Smooth muscle cell (in vitro differentiated cells): Measurements from ENCODE around the gene SFXN4. TPM values are rescaled to one million over a fixed set of nuclear protein-coding genes. Genes with fewer than 3 reads are reported as not detected.

Source experiments
- DNase-seq: peaks from one replicate; lab custom pipeline; 2025; ENCODE audit not compliant: unreplicated experiment; lab: John Stamatoyannopoulos, UW
- H2AFZ ChIP-seq: fragments of 200-600 bp; sonication (generic); 2 replicates; pipeline ENCODE4 v1.6.0; 2016; ENCODE audit warnings: antibody characterized with exemption, low read depth, mild to moderate bottlenecking
- H3F3A ChIP-seq: fragments of 200-600 bp; sonication (generic); 2 replicates; pipeline ENCODE4 v1.6.0; 2017; ENCODE audit warnings: antibody characterized with exemption, low read depth
- H3K27ac ChIP-seq: fragments of 200-600 bp; sonication (generic); 2 replicates; pipeline ENCODE4 v1.5.1; 2016; ENCODE audit warnings: low read depth, mild to moderate bottlenecking
- H3K27me3 ChIP-seq: fragments of 200-600 bp; sonication (generic); 2 replicates; pipeline ENCODE4 v1.6.1; 2016; ENCODE audit warnings: low read depth, mild to moderate bottlenecking
- H3K36me3 ChIP-seq: fragments of 200-600 bp; sonication (generic); 2 replicates; pipeline ENCODE4 v1.5.1; 2016; ENCODE audit warnings: low read depth
- H3K4me1 ChIP-seq: fragments of 200-600 bp; sonication (generic); 2 replicates; pipeline ENCODE4 v1.5.1; 2016; ENCODE audit warnings: low read depth
- H3K4me2 ChIP-seq: fragments of 200-600 bp; sonication (generic); 2 replicates; pipeline ENCODE4 v1.6.0; 2016; ENCODE audit warnings: mild to moderate bottlenecking
- H3K4me3 ChIP-seq: fragments of 200-600 bp; sonication (generic); 2 replicates; pipeline ENCODE4 v1.5.1; 2016; ENCODE audit warnings: mild to moderate bottlenecking
- H3K79me2 ChIP-seq: fragments of 200-600 bp; sonication (generic); 2 replicates; pipeline ENCODE4 v1.6.0; 2016; ENCODE audit warnings: low read depth, mild to moderate bottlenecking
- H3K9ac ChIP-seq: fragments of 200-600 bp; sonication (generic); 2 replicates; pipeline ENCODE4 v1.6.0; 2016; ENCODE audit warnings: low read depth
- H3K9me3 ChIP-seq: fragments of 200-600 bp; sonication (generic); replicated peaks from 2 replicates; pipeline ENCODE4 v1.5.1; 2016; ENCODE audit warnings: low read depth
- H4K20me1 ChIP-seq: fragments of 200-600 bp; sonication (generic); 2 replicates; pipeline ENCODE4 v1.6.0; 2016; ENCODE audit warnings: low read depth
- CTCF ChIP-seq: fragments of 200-600 bp; sonication (generic); IDR thresholded peaks from 2 replicates; pipeline ENCODE4 v1.5.1; 2017; ENCODE audit warnings: borderline replicate concordance, mild to moderate bottlenecking, antibody characterized with exemption; ENCODE audit not compliant: insufficient read depth, poor library complexity, severe bottlenecking
- WGBS: methylation state at CpG from one replicate; pipeline ENCODE4 v1.1.7; 2016; ENCODE audit warnings: low lambda C conversion rate; 5-methylcytosine and 5-hydroxymethylcytosine counted together
- polyA plus RNA-seq: library from polyadenylated mRNA; unstranded; fragments of >200 nt; fragmentation: Nextera tagmentation; extraction: Ambion mirVana; gene quantifications from 2 replicates; pipeline ENCODE4 v1.2.1, GENCODE V29; 2016
- total RNA-seq: library from RNA; depleted of rRNA; stranded (reverse); fragments of >200 nt; gene quantifications from 2 replicates; pipeline ENCODE4 v1.2.3, GENCODE V29; 2014

SFXN4 gene
- total and polyA plus RNA-seq, 2 experiments from 2014 or later: 12.2 to 16.2 TPM

DNA sequence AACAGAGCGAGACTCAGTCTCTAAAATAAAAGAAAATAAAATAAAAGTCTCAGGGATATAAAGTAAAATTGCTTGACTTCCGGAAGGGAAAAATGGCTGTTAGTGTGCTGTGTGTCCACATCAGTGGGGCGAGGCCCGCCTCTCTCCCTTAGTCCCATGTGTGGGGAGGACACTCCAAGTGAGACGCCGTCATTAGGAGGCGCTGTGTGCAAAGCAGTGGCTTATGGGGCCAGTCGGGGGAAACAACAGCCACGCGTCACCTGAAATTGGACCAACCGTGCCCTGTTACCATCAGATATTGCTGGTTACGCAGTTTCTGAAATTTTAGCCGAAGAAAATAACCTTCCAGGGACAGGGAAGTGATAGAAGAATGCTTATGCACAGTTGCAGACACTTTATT, 15.8 kb downstream of the SFXN4 start:
- no peaks in the 10 kb centered on the region for H3K79me2 ChIP-seq
- H3K4me2 ChIP-seq: no peak overlapping the region

GRCh38 chr10:119149157-119149556, 16.4 kb downstream of the SFXN4 start:
- Histone ChIP-seq H3K36me3 (no peaks in the 10 kb centered on the region), H2AFZ (no peak overlapping the region), H3K79me2 (no peaks in the 10 kb centered on the region), H3K9me3 (no peaks in the 10 kb centered on the region), H4K20me1 (no peaks in the 10 kb centered on the region), H3K4me2 (no peak overlapping the region), H3K4me1 (no peaks in the 10 kb centered on the region), H3F3A (no peaks in the 10 kb centered on the region), H3K9ac (no peak overlapping the region), H3K27ac (no peak overlapping the region), H3K27me3 (no peaks in the 10 kb centered on the region), H3K4me3 (no peak overlapping the region)
- WGBS: 95% methylated on average over 8 of the region's 8 CpGs
- DNase-seq: no peak
- no peak for TF ChIP-seq CTCF

More for the DNA sequence above, 15.8 kb downstream of the SFXN4 start:
- Histone ChIP-seq H2AFZ (no peak overlapping the region), H4K20me1 (no peaks in the 10 kb centered on the region), H3K36me3 (no peaks in the 10 kb centered on the region), H3K27ac (no peak overlapping the region), H3K4me1 (no peaks in the 10 kb centered on the region), H3K9ac (no peak overlapping the region), H3K27me3 (no peaks in the 10 kb centered on the region), H3F3A (no peaks in the 10 kb centered on the region), H3K4me3 (no peak overlapping the region), H3K9me3 (no peaks in the 10 kb centered on the region)
- DNase-seq: no peak
- WGBS: 86% methylated on average over 13 of the region's 13 CpGs
- no peak for TF ChIP-seq CTCF

GRCh38 chr10:119143657-119144056, 21.9 kb downstream of the SFXN4 start:
- H3K9me3 ChIP-seq: no peaks in the 10 kb centered on the region
- H3K4me1 ChIP-seq: no peaks in the 10 kb centered on the region
- H3F3A ChIP-seq: no peaks in the 10 kb centered on the region
- DNase-seq: no peak
- no peaks in the 10 kb centered on the region for H4K20me1 ChIP-seq
- H3K36me3 ChIP-seq: no peaks in the 10 kb centered on the region
- no peak overlapping the region for H2AFZ ChIP-seq
- no peak overlapping the region for H3K4me2 ChIP-seq
- 84% methylated on average over 10 of the region's 10 CpGs for WGBS
- TF ChIP-seq CTCF: no peak
- H3K9ac ChIP-seq: no peak overlapping the region
- H3K27ac ChIP-seq: no peak overlapping the region
- no peaks in the 10 kb centered on the region for H3K27me3 ChIP-seq
- H3K79me2 ChIP-seq: no peaks in the 10 kb centered on the region
- H3K4me3 ChIP-seq: no peak overlapping the region

- H3K36me3 ChIP-seq: no peaks in the 10 kb centered on the region
- no peaks in the 10 kb centered on the region for H3K9me3 ChIP-seq
- no peak overlapping the region for H3K9ac ChIP-seq
- H3K79me2 ChIP-seq: no peaks in the 10 kb centered on the region
- no peak for TF ChIP-seq CTCF
- no peak overlapping the region for H3K27ac ChIP-seq
- H4K20me1 ChIP-seq: no peaks in the 10 kb centered on the region
- no peak overlapping the region for H3K4me2 ChIP-seq
- 98% methylated on average over 20 of the region's 21 CpGs for WGBS
- H3K27me3 ChIP-seq: no peaks in the 10 kb centered on the region
- H3K4me1 ChIP-seq: no peaks in the 10 kb centered on the region
- no peak for DNase-seq
- no peak overlapping the region for H3K4me3 ChIP-seq
- no peaks in the 10 kb centered on the region for H3F3A ChIP-seq
- no peak overlapping the region for H2AFZ ChIP-seq
These were observed 24.8 kb downstream of the SFXN4 start for GRCh38 chr10:119140603-119141245.
